Activated gamma-delta T cell treated with anti-CD3 and anti-CD28 coated beads, Interleukin-2, amount 50 U/mL, for 16 hours (primary cell): ENCODE data around the gene S100A4.
A peak's percentile ranks its signal among the peaks of the same experiment; 100 is the strongest.
"Not testable (repeated sequence)": the region's sequence is repeated elsewhere in the genome, so short reads cannot be mapped to it uniquely, and the experiment has no call there.

ENCODE experiments used
- DNase-seq: peaks from one replicate; pipeline ENCODE4 v3.0.0-alpha.2; 2020; ENCODE audit warnings: low read depth

The S100A4 gene

DNA sequence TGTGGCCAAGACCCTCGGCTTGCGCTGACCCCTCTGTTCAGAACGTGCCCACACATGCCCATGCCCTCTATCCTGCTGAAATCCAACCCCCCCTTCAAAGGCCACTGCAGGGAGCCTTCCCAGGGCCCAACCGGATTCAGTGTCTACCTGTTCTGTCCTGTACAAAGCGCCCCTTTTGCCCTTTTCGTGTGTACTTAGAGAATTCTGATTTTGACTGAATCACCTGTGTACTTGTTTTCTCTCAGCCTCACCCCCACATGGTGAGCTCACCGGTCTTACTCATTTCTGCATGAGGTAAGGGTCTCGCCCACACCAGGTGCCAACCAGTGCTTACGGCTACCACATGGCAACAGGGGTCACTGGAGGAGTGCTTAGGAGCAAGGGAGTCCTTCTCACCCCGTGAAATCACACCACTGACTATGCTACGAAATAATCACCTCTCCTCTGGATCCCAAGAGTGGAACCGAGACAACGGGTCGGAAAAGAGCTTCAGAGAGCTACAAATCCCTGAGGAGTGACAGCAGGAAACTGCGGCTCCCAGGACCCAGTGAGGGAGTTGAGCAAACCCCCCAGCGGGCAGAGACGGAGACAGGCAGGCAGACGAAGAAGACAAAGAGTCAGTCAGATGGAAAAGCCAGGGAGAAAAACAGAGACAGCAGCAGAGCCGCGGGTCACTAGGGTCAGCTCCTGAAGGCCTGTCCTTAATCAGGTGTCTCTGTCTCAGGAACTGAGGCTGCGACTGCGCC is 22.2 kb upstream of the S100A4 start:
- no peak for DNase-seq

- peak; percentile 80 for DNase-seq
These were observed 21.1 kb upstream of the S100A4 start for GRCh38 chr1:153566414-153567371.

GRCh38 chr1:153565529-153566374 is 20.1 kb upstream of the S100A4 start, which contains the start of gene S100A2:
S100A2 (minus strand) TSS chr1:153565844; CDS start chr1:153563877, 1,967 bp downstream.
- DNase-seq, result peak; percentile 21

DNA sequence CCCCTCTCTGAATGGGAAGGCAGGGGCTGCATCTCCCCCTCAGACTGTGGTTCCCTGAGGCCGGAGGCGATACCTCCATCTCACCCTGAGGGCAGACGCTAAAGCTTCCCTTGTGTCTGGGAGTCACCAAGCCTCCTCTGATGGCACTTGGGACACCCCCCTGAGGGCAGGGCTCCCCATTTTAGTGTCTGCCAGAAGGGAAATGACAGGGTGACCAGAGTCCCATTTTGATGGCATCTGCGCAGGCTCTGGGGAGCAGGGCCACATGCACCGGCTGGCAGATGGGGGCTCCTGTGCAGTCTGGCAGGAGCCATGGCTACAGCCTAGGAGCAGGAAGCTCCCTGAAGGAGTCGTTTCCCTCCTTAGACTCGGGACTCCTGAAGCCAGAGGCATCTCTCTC is 18.4 kb upstream of the S100A4 start:
- DNase-seq, result no peak

GRCh38 chr1:153563483-153563901 is 17.9 kb upstream of the S100A4 start:
- no peak for DNase-seq

GRCh38 chr1:153562021-153562420 is 16.4 kb upstream of the S100A4 start:
- not testable (repeated sequence) for DNase-seq

- DNase-seq, result no peak
These were observed 15.9 kb upstream of the S100A4 start for GRCh38 chr1:153561466-153561985.

DNA sequence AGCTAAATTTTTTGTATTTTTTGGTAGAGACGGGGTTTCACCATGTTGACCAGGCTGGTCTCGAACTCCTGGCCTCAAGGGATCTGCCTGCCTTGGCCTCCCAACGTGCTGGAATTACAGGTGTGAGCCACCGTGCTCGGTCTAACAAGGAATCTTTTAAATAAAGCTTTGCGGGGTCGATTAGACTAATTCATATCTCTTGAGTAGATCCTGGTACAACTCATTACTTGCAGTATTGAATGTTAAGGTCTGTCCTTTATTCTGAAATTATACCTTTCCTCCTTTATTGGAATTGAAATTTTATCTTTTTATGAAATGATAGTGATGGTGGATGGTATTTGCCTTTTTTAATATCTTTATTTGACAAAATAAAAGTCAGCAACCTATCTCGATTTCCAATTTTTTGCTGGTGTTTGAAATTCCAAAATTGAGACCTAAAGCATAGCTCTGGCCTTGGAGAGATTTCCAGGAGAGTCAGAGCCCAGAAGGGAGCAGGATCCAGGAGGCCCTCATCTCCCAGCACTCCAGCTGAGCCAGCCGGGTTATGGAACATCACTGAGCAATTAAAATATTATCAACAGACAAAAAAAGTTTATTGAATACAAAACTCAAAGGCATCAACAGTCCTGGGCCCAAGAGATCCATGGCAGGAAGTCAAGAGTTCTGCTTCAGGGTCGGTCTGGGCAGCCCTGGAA is 15.3 kb upstream of the S100A4 start:
- no peak for DNase-seq

GRCh38 chr1:153560241-153560640 is 14.6 kb upstream of the S100A4 start:
- DNase-seq, result no peak

GRCh38 chr1:153557877-153558276 is 12.3 kb upstream of the S100A4 start:
- no peak for DNase-seq

GRCh38 chr1:153556348-153556747 is 10.7 kb upstream of the S100A4 start:
- no peak for DNase-seq

DNA sequence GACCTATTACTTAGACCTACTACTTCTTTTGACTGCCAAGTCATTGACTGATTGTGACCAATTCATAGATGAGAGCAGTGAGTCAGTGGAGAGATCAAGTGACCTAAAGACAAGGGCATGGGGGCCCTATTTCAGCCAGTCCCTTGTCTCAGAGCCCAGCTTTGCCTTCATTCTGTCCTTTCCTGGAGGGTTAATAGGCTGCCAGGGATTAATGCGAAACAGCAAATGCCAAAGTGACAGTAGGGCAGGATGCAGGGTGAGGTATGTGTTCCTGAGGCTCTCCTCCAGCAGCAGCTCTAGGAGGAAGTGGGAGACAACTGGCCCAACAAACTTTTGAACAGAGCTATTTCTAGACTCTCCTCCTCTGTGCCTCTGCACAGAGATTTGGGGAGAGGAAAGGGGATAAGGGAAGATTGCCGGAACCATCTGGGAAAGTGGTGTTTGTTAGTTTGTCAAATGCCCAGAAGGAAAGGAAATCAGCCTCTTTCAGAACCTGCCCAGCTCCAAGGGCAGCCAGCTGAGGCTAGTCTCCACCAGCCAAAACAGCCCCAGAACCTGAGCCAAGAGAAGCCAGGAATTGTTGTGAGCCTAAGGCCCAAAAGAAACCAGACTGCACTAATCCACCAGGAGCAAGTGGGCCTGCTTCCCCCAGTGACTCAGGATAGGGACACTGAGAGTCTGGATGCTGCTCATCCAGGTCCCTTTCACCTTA is 8.4 kb upstream of the S100A4 start:
- DNase-seq, result no peak

- no peak for DNase-seq
These were observed 7.5 kb upstream of the S100A4 start for GRCh38 chr1:153553096-153553495.

DNA sequence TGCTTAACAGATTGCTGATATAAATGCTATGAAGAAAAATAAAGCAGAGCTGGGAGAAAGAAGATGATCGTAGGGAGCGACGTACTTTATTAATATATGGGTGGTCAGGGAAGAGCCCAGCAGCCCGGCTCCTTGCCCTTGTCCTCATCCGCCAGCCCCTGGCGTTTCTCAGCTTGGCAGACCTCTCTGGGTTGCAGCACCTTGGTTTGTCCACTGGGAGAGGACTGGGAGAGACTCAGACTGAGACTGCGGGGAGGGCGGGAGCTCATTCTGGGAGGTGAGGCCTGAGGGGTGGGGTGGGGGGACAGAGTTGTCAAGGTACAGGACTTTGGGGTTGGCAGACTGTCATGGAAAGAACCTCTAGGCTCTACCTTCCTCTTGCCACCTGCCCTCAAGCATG is 6.7 kb upstream of the S100A4 start:
- DNase-seq, result no peak

GRCh38 chr1:153550827-153551500 is 5.4 kb upstream of the S100A4 start:
- DNase-seq, result no peak

DNA sequence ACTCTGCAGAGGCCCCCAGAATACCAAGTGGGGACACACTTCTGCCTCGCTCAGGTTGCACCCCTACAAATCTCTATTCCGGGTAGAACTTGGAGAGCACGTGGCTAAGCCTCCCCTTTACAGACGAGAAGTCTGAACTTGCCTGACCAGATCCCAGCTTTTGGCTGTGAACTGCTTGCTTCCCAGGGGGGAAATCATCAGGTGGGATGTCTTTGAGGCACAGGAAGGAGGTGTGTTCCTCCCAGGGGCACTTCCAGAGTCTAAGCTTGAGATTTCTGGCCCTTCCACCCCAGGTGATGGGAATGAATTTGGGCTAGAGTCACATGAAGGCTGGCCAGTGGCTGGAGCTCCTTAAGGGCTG is 4.8 kb upstream of the S100A4 start:
- no peak for DNase-seq

DNA sequence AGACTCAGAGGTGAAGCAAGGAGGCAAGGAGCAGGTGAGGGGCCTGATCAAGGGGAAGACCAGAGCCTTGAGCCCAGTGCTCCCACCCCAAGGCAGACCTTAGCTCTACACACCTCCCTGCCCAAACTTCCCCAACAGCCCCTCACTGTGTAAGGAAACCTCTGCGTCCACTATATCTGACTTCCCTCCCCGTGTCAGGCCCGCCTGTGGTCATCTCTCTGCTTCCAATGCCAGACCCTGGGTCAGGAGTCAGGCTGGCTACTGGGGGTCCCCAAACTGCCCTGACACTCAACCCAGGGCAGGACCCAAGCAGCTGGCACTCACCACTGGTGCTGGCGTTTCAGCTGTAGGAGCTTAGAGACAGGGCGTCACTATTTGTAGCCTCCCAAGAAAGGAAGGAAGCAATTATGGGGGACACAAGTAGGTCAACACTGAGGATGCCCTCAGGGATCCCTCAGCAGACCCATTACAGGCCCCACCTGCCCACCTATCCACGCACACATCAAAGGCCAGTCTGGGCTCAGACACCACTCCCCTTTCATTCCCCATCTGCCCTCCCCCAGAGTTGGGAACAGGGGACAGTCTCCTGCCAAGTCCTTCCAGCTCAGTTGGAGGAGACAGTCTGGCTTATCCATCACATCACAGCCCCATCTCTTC is 4.3 kb upstream of the S100A4 start:
- no peak for DNase-seq

- DNase-seq, result no peak
These were observed 3.4 kb upstream of the S100A4 start, which contains the start of gene S100A3 for GRCh38 chr1:153548722-153549688. S100A3 (minus strand) TSS chr1:153549258; CDS start chr1:153548485, 773 bp downstream.
